Pancreas (tissue), 10 donors: ENCODE measurements around the gene PDHA1. TPM values are rescaled to one million over a fixed set of nuclear protein-coding genes. Genes with fewer than 3 reads are reported as not detected.

Experiments
- ATAC-seq, 4 donors: fragments of 200-7000 bp; cut with Tn5 transposase; one replicate each; pipeline versions ENCODE4 v1.8.0 to v1.9.1; 2020; ENCODE audit warnings: mild to moderate bottlenecking in 4 of 4, moderate library complexity in 4 of 4
- DNase-seq, 6 donors: peaks; one replicate each; pipeline ENCODE4 v3.0.0-alpha.2; 2020
- FAIRE-seq: peaks from 2 replicates; lab custom pipeline; 2012; peaks lifted over from hg19 to GRCh38; lab: Jason Lieb, UNC
- H3K27ac ChIP-seq, 4 donors: fragments of 200-600 bp; sonication (generic); 1 replicate in 3 of 4; 2 replicates in 1 of 4; pipeline versions ENCODE4 v1.5.0 to v1.8.0; 2020
- H3K27me3 ChIP-seq, 4 donors: fragments of 200-600 bp; one replicate each; pipeline ENCODE4 v1.8.0; 2021
- H3K36me3 ChIP-seq, 3 donors: fragments of 200-600 bp; sonication (generic) in 1 of 3; one replicate each; pipeline versions ENCODE4 v1.5.0 to v1.8.0; 2020 to 2021
- H3K4me1 ChIP-seq, 3 donors: fragments of 200-600 bp; one replicate each; pipeline ENCODE4 v1.8.0; 2021
- H3K4me3 ChIP-seq, 4 donors: fragments of 200-600 bp; sonication (generic) in 2 of 4; one replicate each; pipeline versions ENCODE4 v1.5.0 to v1.8.0; 2020 to 2021
- H3K9me3 ChIP-seq, 4 donors: fragments of 200-600 bp; one replicate each; pipeline ENCODE4 v1.8.0; 2021
- CTCF ChIP-seq, 4 donors: fragments of 200-600 bp; sonication (generic) in 3 of 4; IDR thresholded peaks; one replicate each; pipeline versions ENCODE4 v1.5.0 to v1.8.0; 2021; ENCODE audit warnings: antibody characterized with exemption in 4 of 4
- WGBS, 2 donors: extraction: QIAGEN DNeasy Blood & Tissue Kit; methylation state at CpG; one replicate each; pipeline ENCODE4 v1.1.7; 2013; 5-methylcytosine and 5-hydroxymethylcytosine counted together
- intact Hi-C, 3 donors: fragments of 100-400 bp; cut with DNase I; formaldehyde crosslinking; loops; one replicate each; pipeline versions ENCODE4 v1.11.1 to v1.14.2; 2022
- polyA plus RNA-seq, 2 donors: library from polyadenylated mRNA; stranded (reverse); fragments of 200-250 nt; gene quantifications; one replicate each; pipeline ENCODE4 v1.2.3, GENCODE V29; 2013
- total RNA-seq, 6 donors: library from RNA; stranded (reverse); fragmentation: NEBNext Ultra II Directional in 4 of 6; extraction: Animal tissue kit (Norgen Biotek cat#: 25700) in 4 of 6; gene quantifications; one replicate each; pipeline versions ENCODE4 v1.2.1 to v1.2.4, GENCODE V29; 2021 to 2023
- donor health status: healthy with polysubstance abuse.
- donor health status: DM: no; HTN: no; CAD: no; lungs with moderate emphysema.
- donor health status: DM: no; HTN: no; CAD: no.
- donor health status: control.
- donor health status: control.
- donor health status: Bipolar disorder and iron deficiency.
- donor health status: DM: yes; HTN: yes; CAD: no.
- donor health status: DM: no; HTN: no; CAD: no.
- donor health status: DM: no; HTN: no; CAD: no.
- donor health status: DM: yes; HTN: yes; CAD: no.

Gene PDHA1
- total and polyA plus RNA-seq, 8 donors, result 76.8 to 161 (median 92.2) TPM

GRCh38 chrX:19344661-19345060 is 934 bp downstream of the PDHA1 start:
- no peak for TF ChIP-seq CTCF (IDR thresholded peaks at IDR 0.05)
- Histone ChIP-seq H3K27me3 (no peaks in the 10 kb centered on the region), H3K4me3 (peak overlapping the region; percentile 40 to 58 (median 50)), H3K36me3 (no peaks in the 10 kb centered on the region), H3K27ac (peak overlapping the region in 3 of 4 donors; percentile 81 to 89 (median 87)), H3K4me1 (peaks cover 0 to 8% (median 3%) of the 10 kb centered on the region in 3 donors), H3K9me3 (no peaks in the 10 kb centered on the region)
- intact Hi-C loops, result no loop called here
- FAIRE-seq, result no peak
- 4 to 35% methylated on average over 10 of the region's 10 CpGs for WGBS, 2 donors
- peak in 2 of 6 donors; percentile 22 to 52 for DNase-seq
- ATAC-seq, result peak; percentile 29 to 50 (median 38)

- no peak for DNase-seq
- H3K36me3 ChIP-seq, result peaks cover 0 to 15% (median 4%) of the 10 kb centered on the region in 3 donors
- H3K4me1 ChIP-seq, result peaks cover 0 to 8% (median 3%) of the 10 kb centered on the region in 3 donors
- H3K27me3 ChIP-seq, result no peaks in the 10 kb centered on the region
- no peak for ATAC-seq
- no peak overlapping the region for H3K4me3 ChIP-seq
- intact Hi-C loops, result no loop called here
- FAIRE-seq, result no peak
- TF ChIP-seq CTCF (IDR thresholded peaks at IDR 0.05), result no peak
- H3K27ac ChIP-seq, result no peak overlapping the region
- no peaks in the 10 kb centered on the region for H3K9me3 ChIP-seq
- WGBS, 2 donors, result 60 to 61% methylated on average over 3 of the region's 3 CpGs
Observed at GRCh38 chrX:19347916-19348315, 4.2 kb downstream of the PDHA1 start.

GRCh38 chrX:19349264-19349663 is 5.5 kb downstream of the PDHA1 start:
- Histone ChIP-seq H3K4me3 (no peak overlapping the region), H3K27ac (no peak overlapping the region), H3K27me3 (no peaks in the 10 kb centered on the region), H3K36me3 (peaks cover 0 to 15% (median 4%) of the 10 kb centered on the region in 3 donors), H3K4me1 (peaks cover 0 to 8% (median 3%) of the 10 kb centered on the region in 3 donors), H3K9me3 (no peaks in the 10 kb centered on the region)
- DNase-seq (no peak), ATAC-seq (no peak), FAIRE-seq (no peak)
- intact Hi-C loops, result no loop called here
- WGBS, 2 donors, result 69 to 85% methylated on average over 2 of the region's 2 CpGs
- no peak for TF ChIP-seq CTCF (IDR thresholded peaks at IDR 0.05)

- DNase-seq, result no peak
- intact Hi-C loops, result no loop called here
- peaks cover 0 to 8% (median 2%) of the 10 kb centered on the region in 3 donors for H3K4me1 ChIP-seq
Observed at GRCh38 chrX:19350941-19351384, 7.2 kb downstream of the PDHA1 start.

More at GRCh38 chrX:19350941-19351384, 7.2 kb downstream of the PDHA1 start:
- no peaks in the 10 kb centered on the region for H3K27me3 ChIP-seq
- no peak for ATAC-seq
- TF ChIP-seq CTCF (IDR thresholded peaks at IDR 0.05), result no peak
- no peak overlapping the region for H3K4me3 ChIP-seq
- FAIRE-seq, result no peak
- no peak overlapping the region for H3K27ac ChIP-seq
- WGBS, 2 donors, result 74 to 77% methylated on average over 8 of the region's 8 CpGs
- no peaks in the 10 kb centered on the region for H3K9me3 ChIP-seq
- H3K36me3 ChIP-seq, result peaks cover 0 to 22% (median 4%) of the 10 kb centered on the region in 3 donors
